Gastrocnemius medialis (tissue), 4 donors: ENCODE data around the gene SMYD3.

Experiments
- POLR2A ChIP-seq, 2 donors: fragments of 450-650 bp; IDR thresholded peaks; one replicate each; pipeline ENCODE4 v1.6.1; 2017; ENCODE audit warnings: antibody characterized with exemption in 2 of 2, mild to moderate bottlenecking in 2 of 2, moderate library complexity in 2 of 2
- TF ChIP-seq, protein P1 (sequence below), 5 experiments: fragments of 450-650 bp in 3 of 5; fragments of 200-600 bp in 2 of 5; sonication (generic) in 2 of 5; IDR thresholded peaks in 4 of 5; conservative IDR thresholded peaks in 1 of 5; 1 replicate in 4 of 5; 2 replicates in 1 of 5; pipeline ENCODE4 v1.5.1; 2016 to 2019; ENCODE audit warnings: antibody characterized with exemption in 5 of 5, mild to moderate bottlenecking in 3 of 5, moderate library complexity in 3 of 5

DNA sequence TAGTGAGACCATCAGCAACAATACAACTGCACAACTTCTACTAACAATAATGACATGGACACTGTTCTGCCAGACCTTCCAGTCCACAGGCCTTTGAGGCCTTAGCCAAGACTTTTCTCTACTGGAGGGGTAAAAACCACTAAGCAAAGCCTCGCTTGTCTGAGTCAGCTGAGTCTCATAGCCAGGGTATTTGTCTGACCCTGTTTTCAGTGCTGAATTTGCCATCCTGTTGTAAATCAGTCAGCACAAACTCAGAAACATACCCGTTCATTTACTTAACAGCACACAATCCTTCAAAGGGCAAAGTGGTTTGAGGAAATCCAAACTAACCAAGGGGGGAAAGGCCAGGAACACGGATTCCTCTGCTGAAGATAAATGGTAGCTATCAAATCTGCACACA, 537.8 kb downstream of the SMYD3 start:
- no peak for TF ChIP-seq POLR2A (IDR thresholded peaks at IDR 0.05)
- TF ChIP-seq, protein P1, sequence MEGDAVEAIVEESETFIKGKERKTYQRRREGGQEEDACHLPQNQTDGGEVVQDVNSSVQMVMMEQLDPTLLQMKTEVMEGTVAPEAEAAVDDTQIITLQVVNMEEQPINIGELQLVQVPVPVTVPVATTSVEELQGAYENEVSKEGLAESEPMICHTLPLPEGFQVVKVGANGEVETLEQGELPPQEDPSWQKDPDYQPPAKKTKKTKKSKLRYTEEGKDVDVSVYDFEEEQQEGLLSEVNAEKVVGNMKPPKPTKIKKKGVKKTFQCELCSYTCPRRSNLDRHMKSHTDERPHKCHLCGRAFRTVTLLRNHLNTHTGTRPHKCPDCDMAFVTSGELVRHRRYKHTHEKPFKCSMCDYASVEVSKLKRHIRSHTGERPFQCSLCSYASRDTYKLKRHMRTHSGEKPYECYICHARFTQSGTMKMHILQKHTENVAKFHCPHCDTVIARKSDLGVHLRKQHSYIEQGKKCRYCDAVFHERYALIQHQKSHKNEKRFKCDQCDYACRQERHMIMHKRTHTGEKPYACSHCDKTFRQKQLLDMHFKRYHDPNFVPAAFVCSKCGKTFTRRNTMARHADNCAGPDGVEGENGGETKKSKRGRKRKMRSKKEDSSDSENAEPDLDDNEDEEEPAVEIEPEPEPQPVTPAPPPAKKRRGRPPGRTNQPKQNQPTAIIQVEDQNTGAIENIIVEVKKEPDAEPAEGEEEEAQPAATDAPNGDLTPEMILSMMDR (IDR thresholded peaks at IDR 0.05 in 4 of 5, conservative IDR thresholded peaks at IDR 0.05 in 1 of 5): no peak
